SU-DHL-6 (cell line): ENCODE data around the gene CXorf66.
"Not testable (repeated sequence)": the region's sequence is repeated elsewhere in the genome, so short reads cannot be mapped to it uniquely, and the experiment has no call there.

ENCODE experiments used
- H2AFZ ChIP-seq: fragments of 200-600 bp; sonication (generic); 2 replicates; pipeline ENCODE4 v1.6.1; 2014; ENCODE audit warnings: low read depth, mild to moderate bottlenecking, moderate library complexity, mixed read lengths, antibody characterized with exemption, low read length; ENCODE audit not compliant: severe bottlenecking
- H3F3A ChIP-seq: fragments of 200-600 bp; shearing (Covaris generic); 2 replicates; pipeline ENCODE4 v1.6.0; 2016; ENCODE audit warnings: antibody characterized with exemption, mild to moderate bottlenecking; ENCODE audit not compliant: insufficient read depth
- H3K27ac ChIP-seq: fragments of 200-600 bp; sonication (generic); 2 replicates; pipeline ENCODE4 v1.5.1; 2016; ENCODE audit warnings: low read depth, mild to moderate bottlenecking, low read length, moderate library complexity, mixed read lengths
- H3K27me3 ChIP-seq: fragments of 200-600 bp; sonication (generic), shearing (Covaris generic); 2 replicates; pipeline ENCODE4 v1.6.0; 2014; ENCODE audit warnings: mild to moderate bottlenecking, low read length
- H3K36me3 ChIP-seq: fragments of 200-600 bp; sonication (generic); 2 replicates; pipeline ENCODE4 v1.6.1; 2014; ENCODE audit warnings: mild to moderate bottlenecking, low read length, mixed read lengths
- H3K4me2 ChIP-seq: fragments of 300-600, 200-600 bp; shearing (Covaris generic), sonication (generic); 2 replicates; pipeline ENCODE4 v1.6.0; 2014; ENCODE audit warnings: low read length, low read depth, mild to moderate bottlenecking; ENCODE audit not compliant: poor library complexity, severe bottlenecking
- H3K4me3 ChIP-seq: fragments of 200-600 bp; sonication (generic); 2 replicates; pipeline ENCODE4 v1.5.1; 2014; ENCODE audit warnings: antibody characterized with exemption, low read length, mild to moderate bottlenecking, mixed read lengths; ENCODE audit not compliant: insufficient read depth, poor library complexity, severe bottlenecking
- H3K79me2 ChIP-seq: fragments of 200-600 bp; sonication (generic); 2 replicates; pipeline ENCODE4 v1.6.1; 2014; ENCODE audit warnings: mild to moderate bottlenecking, low read length, moderate library complexity; ENCODE audit not compliant: insufficient read depth
- H3K9ac ChIP-seq: fragments of 200-600 bp; sonication (generic); 2 replicates; pipeline ENCODE4 v1.7.0; 2014; ENCODE audit warnings: mild to moderate bottlenecking, low read length
- H3K9me2 ChIP-seq: fragments of 200-600 bp; sonication (generic); replicated peaks from 2 replicates; pipeline ENCODE4 v1.6.1; 2014; ENCODE audit warnings: low read length; ENCODE audit not compliant: insufficient read depth
- H3K9me3 ChIP-seq: fragments of 200-600 bp; sonication (generic); 2 replicates; pipeline ENCODE4 v1.6.1; 2014; ENCODE audit warnings: low read length, mixed read lengths; ENCODE audit not compliant: insufficient read depth
- H4K20me1 ChIP-seq: fragments of 200-600 bp; sonication (generic); 2 replicates; pipeline ENCODE4 v1.6.1; 2014; ENCODE audit warnings: low read depth, mild to moderate bottlenecking, antibody characterized with exemption, low read length, moderate library complexity, mixed read lengths
- CTCF ChIP-seq: fragments of 200-600 bp; sonication (generic); IDR thresholded peaks from one replicate; pipeline ENCODE4 v1.5.1; 2017; ENCODE audit warnings: antibody characterized with exemption, mild to moderate bottlenecking, low read length, moderate library complexity; ENCODE audit not compliant: insufficient read depth, poor library complexity, severe bottlenecking
- EZH2phosphoT487 ChIP-seq: fragments of 200-600 bp; sonication (generic), shearing (Covaris generic); conservative IDR thresholded peaks from 2 replicates; pipeline ENCODE4 v1.6.1; 2018; ENCODE audit warnings: mild to moderate bottlenecking, antibody characterized with exemption, low read length, moderate library complexity, mixed read lengths

The CXorf66 gene

DNA sequence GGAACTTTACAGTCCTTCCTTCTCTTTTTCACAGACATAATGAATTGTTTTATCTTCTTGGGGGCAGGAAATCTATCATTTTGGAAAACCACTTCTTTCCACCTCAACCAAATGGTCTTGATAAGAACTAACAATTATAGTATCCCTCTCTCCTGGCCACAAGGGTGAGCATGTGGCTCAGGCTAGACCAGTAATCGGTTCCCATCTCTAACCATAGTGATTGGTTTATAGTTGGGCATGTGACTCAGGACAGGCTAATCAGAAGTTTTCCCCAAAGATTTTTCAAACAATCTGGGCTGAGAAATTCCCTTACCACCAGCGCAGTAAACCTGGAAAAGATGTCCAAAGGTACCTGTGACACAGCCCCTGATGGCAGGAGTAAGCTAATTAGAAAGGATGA is 4.0 kb upstream of the CXorf66 start:
- Histone ChIP-seq H3K9ac (no peak overlapping the region), H3F3A (no peaks in the 10 kb centered on the region), H4K20me1 (no peaks in the 10 kb centered on the region), H3K9me3 (no peaks in the 10 kb centered on the region), H3K4me2 (no peak overlapping the region), H3K36me3 (no peaks in the 10 kb centered on the region), H3K27me3 (no peaks in the 10 kb centered on the region), H3K9me2 (no peaks in the 10 kb centered on the region), H2AFZ (no peak overlapping the region), H3K79me2 (no peaks in the 10 kb centered on the region), H3K27ac (no peak overlapping the region), H3K4me3 (no peak overlapping the region)
- TF ChIP-seq EZH2phosphoT487, result no peak
- TF ChIP-seq CTCF, result no peak

DNA sequence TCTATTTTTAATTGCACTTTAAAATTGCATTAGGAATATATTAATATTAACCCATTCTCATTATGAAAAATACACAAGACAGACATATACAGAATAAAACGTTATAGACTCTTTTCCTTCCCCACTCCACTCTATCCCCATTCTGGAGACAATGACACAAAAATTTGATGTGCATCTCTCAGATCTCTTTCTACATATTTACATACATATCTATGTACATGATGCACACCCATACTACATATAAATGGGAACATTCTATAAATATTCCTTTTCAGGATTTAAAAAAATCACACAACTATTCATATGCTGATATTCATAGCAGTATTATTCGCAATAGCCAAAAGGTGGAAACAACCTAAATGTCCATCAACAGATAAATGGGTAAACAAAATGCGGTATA is 2.4 kb upstream of the CXorf66 start:
- Histone ChIP-seq H3K36me3 (no peaks in the 10 kb centered on the region), H3K9ac (no peak overlapping the region), H3K79me2 (no peaks in the 10 kb centered on the region), H3K9me2 (no peaks in the 10 kb centered on the region), H3F3A (no peaks in the 10 kb centered on the region), H3K4me3 (no peak overlapping the region), H3K9me3 (no peaks in the 10 kb centered on the region), H3K27ac (no peak overlapping the region), H3K27me3 (no peaks in the 10 kb centered on the region), H4K20me1 (no peaks in the 10 kb centered on the region), H2AFZ (no peak overlapping the region), H3K4me2 (no peak overlapping the region)
- TF ChIP-seq EZH2phosphoT487, result no peak
- no peak for TF ChIP-seq CTCF

DNA sequence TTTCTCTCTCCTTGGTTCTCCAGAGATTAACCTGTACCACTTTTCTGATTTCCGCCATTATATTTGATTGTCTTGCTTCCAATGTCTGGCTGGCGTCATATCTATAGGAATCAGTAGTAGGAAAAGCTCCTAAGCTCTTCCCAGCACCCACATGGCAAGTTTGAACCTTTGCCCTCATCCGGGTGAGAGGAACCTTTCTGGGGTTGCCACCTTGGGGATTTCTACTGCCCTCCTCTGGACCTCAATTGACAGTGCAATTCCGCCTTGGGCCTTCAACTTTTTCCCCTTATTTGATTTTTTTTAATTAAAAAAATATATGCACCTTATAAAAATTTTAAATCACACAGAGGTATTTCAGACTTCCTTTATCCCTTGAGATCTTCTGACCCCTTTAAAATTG is 2.0 kb upstream of the CXorf66 start:
- H3K9me3 ChIP-seq, result no peaks in the 10 kb centered on the region

GRCh38 chrX:139966159-139966558 is 838 bp upstream of the CXorf66 start:
- H3K36me3 ChIP-seq, H4K20me1 ChIP-seq, H3K27ac ChIP-seq, H2AFZ ChIP-seq, H3K4me2 ChIP-seq, H3K27me3 ChIP-seq, H3K9me3 ChIP-seq, H3F3A ChIP-seq, H3K9me2 ChIP-seq, H3K79me2 ChIP-seq, H3K9ac ChIP-seq, H3K4me3 ChIP-seq: not testable (repeated sequence)

More for the DNA sequence above, 2.0 kb upstream of the CXorf66 start:
- Histone ChIP-seq H3K27me3 (no peaks in the 10 kb centered on the region), H3F3A (no peaks in the 10 kb centered on the region), H3K36me3 (no peaks in the 10 kb centered on the region), H3K4me2 (no peak overlapping the region), H3K9me2 (no peaks in the 10 kb centered on the region), H4K20me1 (no peaks in the 10 kb centered on the region), H3K9ac (no peak overlapping the region), H3K79me2 (no peaks in the 10 kb centered on the region), H2AFZ (no peak overlapping the region), H3K27ac (no peak overlapping the region), H3K4me3 (no peak overlapping the region)
- TF ChIP-seq EZH2phosphoT487 (no peak), CTCF (no peak)

- not testable (repeated sequence) for H3K4me2 ChIP-seq, H3K4me3 ChIP-seq, H3K9ac ChIP-seq, H3K9me2 ChIP-seq, H3F3A ChIP-seq, H3K36me3 ChIP-seq, H3K27ac ChIP-seq, H2AFZ ChIP-seq, H3K27me3 ChIP-seq, H3K9me3 ChIP-seq, H3K79me2 ChIP-seq, H4K20me1 ChIP-seq
Observed at GRCh38 chrX:139961091-139961490, 4.2 kb downstream of the CXorf66 start.
